Heart left ventricle (tissue), 16 donors: ENCODE measurements around the gene CHIC2. TPM values are rescaled to one million over a fixed set of nuclear protein-coding genes. Genes with fewer than 3 reads are reported as not detected.
A peak's percentile ranks its signal among the peaks of the same experiment; 100 is the strongest.

ENCODE experiments used
- ATAC-seq, 4 donors: fragments of 200-7000 bp; cut with Tn5 transposase; one replicate each; pipeline ENCODE4 v1.9.1; 2020 to 2022; ENCODE audit warnings: moderate library complexity in 4 of 4, mild to moderate bottlenecking in 3 of 4, moderate number of reproducible peaks in 1 of 4
- DNase-seq, 5 donors: peaks; one replicate each; pipeline ENCODE4 v3.0.0-alpha.2; 2020
- H3K27ac ChIP-seq, 12 donors: fragments of 200-600 bp; sonication (generic) in 4 of 12; one replicate each; pipeline versions ENCODE4 v1.5.0 to v1.8.0; 2016 to 2022; ENCODE audit warnings: mild to moderate bottlenecking in 2 of 12
- H3K27me3 ChIP-seq, 9 donors: fragments of 200-600 bp; sonication (generic) in 2 of 9; one replicate each; pipeline versions ENCODE4 v1.5.1 to v1.8.0; 2016 to 2022; ENCODE audit warnings: mild to moderate bottlenecking in 3 of 9
- H3K36me3 ChIP-seq, 9 donors: fragments of 200-600 bp; sonication (generic) in 2 of 9; one replicate each; pipeline versions ENCODE4 v1.5.0 to v1.8.0; 2018 to 2022; ENCODE audit warnings: mild to moderate bottlenecking in 2 of 9
- H3K4me1 ChIP-seq, 12 donors: fragments of 200-600 bp; sonication (generic) in 4 of 12; one replicate each; pipeline versions ENCODE4 v1.5.0 to v1.8.0; 2016 to 2022; ENCODE audit warnings: mild to moderate bottlenecking in 3 of 12
- H3K4me3 ChIP-seq, 12 donors: fragments of 200-600 bp; sonication (generic) in 4 of 12; one replicate each; pipeline versions ENCODE4 v1.5.0 to v1.8.0; 2017 to 2022; ENCODE audit warnings: mild to moderate bottlenecking in 9 of 12, moderate library complexity in 4 of 12
- H3K9me3 ChIP-seq, 12 donors: fragments of 200-600 bp; sonication (generic) in 4 of 12; one replicate each; pipeline versions ENCODE4 v1.5.0 to v1.8.0; 2016 to 2022; ENCODE audit warnings: mild to moderate bottlenecking in 1 of 12
- POLR2A ChIP-seq, 2 donors: fragments of 450-650 bp; IDR thresholded peaks; one replicate each; pipeline ENCODE4 v1.6.1; 2017; ENCODE audit warnings: antibody characterized with exemption in 2 of 2, mild to moderate bottlenecking in 2 of 2, moderate library complexity in 2 of 2
- WGBS, 4 donors: extraction: QIAGEN DNeasy Blood & Tissue Kit in 2 of 4; methylation state at CpG; one replicate each; pipeline versions ENCODE4 v1.1.5 to v1.1.7; 2013 to 2018; 5-methylcytosine and 5-hydroxymethylcytosine counted together
- intact Hi-C, 10 donors: fragments of 100-400 bp; cut with DNase I; formaldehyde crosslinking; loops; one replicate each; pipeline versions ENCODE4 v1.11.1 to v1.14.2; 2022
- polyA plus RNA-seq, 2 donors: library from polyadenylated mRNA; stranded (reverse); fragments of 200-250 nt; gene quantifications; one replicate each; pipeline ENCODE4 v1.2.3, GENCODE V29; 2013
- total RNA-seq, 9 donors: library from RNA; depleted of rRNA in 2 of 9; stranded (reverse); fragments of >200 nt in 2 of 9; fragmentation: NEBNext Ultra II Directional in 3 of 9; extraction: Animal tissue kit (Norgen Biotek cat#: 25700) in 3 of 9; gene quantifications; one replicate each; pipeline versions ENCODE4 v1.1.0 to v1.2.4, GENCODE V29; 2016 to 2023
- TF ChIP-seq, protein P1 (sequence below), 12 donors: fragments of 200-600 bp; sonication (generic) in 4 of 12; IDR thresholded peaks; one replicate each; pipeline versions ENCODE4 v1.5.0 to v1.8.0; 2018 to 2022; ENCODE audit warnings: antibody characterized with exemption in 12 of 12, mild to moderate bottlenecking in 5 of 12
- donor health status: ischemic (EF 13 %, LVEDD 7.1; RV severe dilation, severe dysfunction).
- donor health status: healthy with polysubstance abuse.
- donor health status: DM: no; HTN: yes; CAD: no.
- donor health status: DM: no; HTN: no; CAD: no.
- donor health status: ischemic (EF 25% LVEDD 6.9; RV normal size, moderate dysfunction).
- donor health status: ischemic (EF 25% LVEDD 5.7; RV mildly dilated, moderate dysfunction).
- donor health status: healthy.
- donor health status: DM: yes; HTN: yes; CAD: no.
- donor health status: ischemic (EF 35%, LVEDD 5.7; RV mildly dilated, moderate dysfunction).
- donor health status: nonischemic (EF 11% LVEDD 7.7; RV severe dilation, severe dysfunction).
- donor health status: DM: yes; HTN: yes; CAD: no.
- donor health status: PGD.
- donor health status: ischemic (EF 29% LVEDD 5.4; RV normal size, mild dysfunction).
- donor health status: nonischemic (EF 23%, LVEDD 6.1; RV moderate dilation, normal function).

Gene CHIC2
- total and polyA plus RNA-seq, 11 donors = 5.5 to 17.8 (median 11.2) TPM

DNA sequence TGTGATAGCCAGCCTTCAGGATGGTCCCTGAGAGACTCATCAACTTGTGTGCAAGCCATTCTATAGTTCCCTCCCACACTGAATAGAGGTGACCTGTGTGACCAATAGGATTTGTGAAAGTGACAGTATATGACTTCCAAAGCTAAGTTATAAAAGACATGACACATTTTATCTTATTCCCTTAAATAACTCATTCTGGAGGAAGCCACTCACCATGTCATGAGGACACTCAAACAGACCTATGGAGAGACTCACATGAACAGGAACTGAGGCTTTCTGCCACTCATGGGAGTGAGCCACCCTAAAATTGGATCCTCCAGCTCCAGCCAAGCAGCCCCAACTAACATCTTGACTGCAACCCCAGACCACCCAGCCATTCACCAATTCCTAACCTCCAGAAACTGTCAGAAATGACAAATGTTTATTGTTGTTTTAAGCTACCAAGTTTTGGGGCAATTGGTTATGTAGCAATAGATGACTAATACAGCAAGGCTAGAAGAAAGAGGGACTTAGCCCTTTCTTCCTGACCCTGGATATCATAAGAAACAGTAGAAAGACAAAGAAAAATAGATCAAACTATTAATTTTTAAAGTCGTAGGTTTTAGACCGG lies 9.0 kb upstream of the CHIC2 start:
- Histone ChIP-seq H3K27me3 (no peaks in the 10 kb centered on the region), H3K4me3 (no peak overlapping the region), H3K9me3 (peaks cover 0 to 2% (median 0%) of the 10 kb centered on the region in 12 donors), H3K4me1 (no peaks in the 10 kb centered on the region), H3K36me3 (no peaks in the 10 kb centered on the region), H3K27ac (no peak overlapping the region)
- ATAC-seq (no peak), DNase-seq (no peak)
- TF ChIP-seq, protein P1, sequence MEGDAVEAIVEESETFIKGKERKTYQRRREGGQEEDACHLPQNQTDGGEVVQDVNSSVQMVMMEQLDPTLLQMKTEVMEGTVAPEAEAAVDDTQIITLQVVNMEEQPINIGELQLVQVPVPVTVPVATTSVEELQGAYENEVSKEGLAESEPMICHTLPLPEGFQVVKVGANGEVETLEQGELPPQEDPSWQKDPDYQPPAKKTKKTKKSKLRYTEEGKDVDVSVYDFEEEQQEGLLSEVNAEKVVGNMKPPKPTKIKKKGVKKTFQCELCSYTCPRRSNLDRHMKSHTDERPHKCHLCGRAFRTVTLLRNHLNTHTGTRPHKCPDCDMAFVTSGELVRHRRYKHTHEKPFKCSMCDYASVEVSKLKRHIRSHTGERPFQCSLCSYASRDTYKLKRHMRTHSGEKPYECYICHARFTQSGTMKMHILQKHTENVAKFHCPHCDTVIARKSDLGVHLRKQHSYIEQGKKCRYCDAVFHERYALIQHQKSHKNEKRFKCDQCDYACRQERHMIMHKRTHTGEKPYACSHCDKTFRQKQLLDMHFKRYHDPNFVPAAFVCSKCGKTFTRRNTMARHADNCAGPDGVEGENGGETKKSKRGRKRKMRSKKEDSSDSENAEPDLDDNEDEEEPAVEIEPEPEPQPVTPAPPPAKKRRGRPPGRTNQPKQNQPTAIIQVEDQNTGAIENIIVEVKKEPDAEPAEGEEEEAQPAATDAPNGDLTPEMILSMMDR (IDR thresholded peaks at IDR 0.05) = no peak
- TF ChIP-seq POLR2A (IDR thresholded peaks at IDR 0.05) = no peak
- 90 to 99% (median 95%) methylated on average over 2 of the region's 2 CpGs for WGBS, 4 donors
- intact Hi-C loops = no loop called here

DNA sequence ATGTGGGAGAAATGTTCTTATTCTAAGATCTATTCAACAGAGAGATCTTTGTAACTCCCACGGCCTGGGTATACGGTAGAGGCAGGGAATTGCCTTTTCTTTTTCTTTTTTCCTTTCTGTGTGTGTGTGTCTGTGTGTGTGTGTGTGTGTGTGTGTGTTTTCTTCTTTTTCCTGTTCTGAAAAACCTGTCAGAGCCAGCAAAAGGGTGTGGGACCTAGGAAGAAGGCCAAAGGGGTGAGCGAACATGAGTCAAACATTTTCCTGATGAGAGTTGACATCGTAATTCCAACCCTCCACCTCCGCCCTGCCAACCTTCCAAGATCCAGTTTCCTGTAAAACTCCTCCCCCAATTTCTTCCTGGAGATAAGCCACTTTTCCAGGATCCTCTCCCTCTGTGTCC lies 2.8 kb upstream of the CHIC2 start:
- H3K36me3 ChIP-seq = no peaks in the 10 kb centered on the region
- 39 to 56% (median 44%) methylated on average over 5 of the region's 5 CpGs for WGBS, 4 donors
- TF ChIP-seq, protein P1 (IDR thresholded peaks at IDR 0.05) = no peak
- TF ChIP-seq POLR2A (IDR thresholded peaks at IDR 0.05) = no peak
- H3K9me3 ChIP-seq = peaks cover 0 to 10% (median 0%) of the 10 kb centered on the region in 12 donors
- peak overlapping the region; percentile 43 to 97 (median 94) for H3K27ac ChIP-seq
- peak in 4 of 5 donors; percentile 37 to 73 (median 56) for DNase-seq
- H3K27me3 ChIP-seq = no peaks in the 10 kb centered on the region
- H3K4me1 ChIP-seq = peaks cover 0 to 39% (median 28%) of the 10 kb centered on the region in 12 donors
- no peak overlapping the region for H3K4me3 ChIP-seq
- intact Hi-C loops = loop anchor here in 5 of 10 donors (5.0 to 10.0 kb wide), 4 partner anchors 148 to 362 kb away; partner anchors contain the start of gene PDGFRA (in 1 of the 5)
- peak; percentile 24 to 53 (median 29) for ATAC-seq

DNA sequence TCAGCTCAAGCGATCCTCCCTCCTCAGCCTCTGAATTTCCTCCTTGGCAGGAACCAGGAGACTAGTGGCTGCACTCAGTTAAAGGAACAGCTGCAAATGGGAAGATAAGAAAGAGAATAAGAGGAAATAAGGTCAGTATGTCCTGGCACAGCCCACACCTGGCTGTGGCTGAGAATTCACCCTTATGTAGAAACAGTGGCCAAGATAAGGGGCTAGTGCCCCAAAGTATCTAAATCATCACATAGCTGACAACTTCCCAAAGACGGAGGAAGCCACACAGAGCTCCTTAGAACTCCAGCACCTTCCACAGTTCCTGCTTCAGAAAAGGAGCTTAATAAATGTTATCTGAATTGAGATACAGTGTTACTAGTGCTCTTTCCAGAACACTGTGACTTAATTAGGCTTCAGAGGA lies 2.3 kb upstream of the CHIC2 start:
- no peaks in the 10 kb centered on the region for H3K27me3 ChIP-seq
- intact Hi-C loops = loop anchor here in 5 of 10 donors (5.0 to 10.0 kb wide), 4 partner anchors 148 to 362 kb away; partner anchors contain the start of gene PDGFRA (in 1 of the 5)
- no peaks in the 10 kb centered on the region for H3K36me3 ChIP-seq
- peak overlapping the region; percentile 37 to 97 (median 94) for H3K27ac ChIP-seq
- TF ChIP-seq, protein P1 (IDR thresholded peaks at IDR 0.05) = no peak
- TF ChIP-seq POLR2A (IDR thresholded peaks at IDR 0.05) = no peak
- H3K4me1 ChIP-seq = peaks cover 0 to 44% (median 32%) of the 10 kb centered on the region in 12 donors
- peak in 1 of 5 donors; percentile 23 for DNase-seq
- 38 to 47% (median 44%) methylated on average over 2 of the region's 2 CpGs for WGBS, 4 donors
- peak; percentile 12 to 43 (median 19) for ATAC-seq
- peaks cover 0 to 10% (median 0%) of the 10 kb centered on the region in 12 donors for H3K9me3 ChIP-seq
- no peak overlapping the region for H3K4me3 ChIP-seq

DNA sequence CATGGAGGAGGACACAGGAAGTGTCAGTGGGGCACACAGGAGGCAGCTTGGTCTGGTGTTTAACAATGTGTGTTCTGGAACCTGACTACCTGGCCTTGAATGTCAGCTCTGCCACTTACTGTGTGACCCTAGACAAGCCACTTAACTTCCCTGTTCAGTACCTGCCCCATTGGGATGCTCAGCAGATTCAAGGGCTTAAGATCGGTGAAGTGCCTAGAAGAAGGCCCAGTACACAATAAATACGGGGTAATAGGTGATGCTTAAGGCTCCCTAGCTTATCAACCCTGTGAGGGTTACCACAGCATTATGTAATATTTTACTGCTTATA lies 1.6 kb upstream of the CHIC2 start:
- Histone ChIP-seq H3K27me3 (no peaks in the 10 kb centered on the region), H3K36me3 (no peaks in the 10 kb centered on the region), H3K27ac (peak overlapping the region; percentile 85 to 97 (median 94)), H3K4me1 (peaks cover 0 to 50% (median 39%) of the 10 kb centered on the region in 12 donors), H3K9me3 (peaks cover 0 to 10% (median 0%) of the 10 kb centered on the region in 12 donors), H3K4me3 (no peak overlapping the region)
- no peak for TF ChIP-seq POLR2A (IDR thresholded peaks at IDR 0.05)
- TF ChIP-seq, protein P1 (IDR thresholded peaks at IDR 0.05) = no peak
- WGBS, 4 donors = 89 to 93% (median 91%) methylated on average over 2 of the region's 2 CpGs
- DNase-seq = no peak
- ATAC-seq = no peak
- intact Hi-C loops = loop anchor here in 5 of 10 donors (5.0 to 10.0 kb wide), 4 partner anchors 149 to 361 kb away; partner anchors contain the start of gene PDGFRA (in 1 of the 5)
